Natural killer cell (primary cell): ENCODE measurements around the gene NUP214. TPM values are rescaled to one million over a fixed set of nuclear protein-coding genes. Genes with fewer than 3 reads are reported as not detected.
A peak's percentile ranks its signal among the peaks of the same experiment; 100 is the strongest.

Experiments used
- ATAC-seq, 3 donors: fragments of 150-1000 bp in 2 of 3; fragments of 200-7000 bp in 1 of 3; cut with Tn5 transposase; 1 replicate in 1 of 3; 2 replicates in 2 of 3; pipeline ENCODE4 v1.10.0; 2021; ENCODE audit warnings: mild to moderate bottlenecking in 2 of 3, moderate library complexity in 2 of 3
- DNase-seq, 2 donors: peaks; one replicate each; pipeline versions ENCODE4 v3.0.0 to v3.0.0-alpha.2; 2013 to 2021; ENCODE audit warnings: mixed read lengths in 1 of 2
- H3K27ac ChIP-seq: one replicate; pipeline ENCODE4 v1.5.1; 2013; ENCODE audit warnings: mild to moderate bottlenecking, low read length
- H3K27me3 ChIP-seq: one replicate; pipeline ENCODE4 v1.6.1; 2013; ENCODE audit warnings: low read length; ENCODE audit not compliant: control insufficient read depth, insufficient read depth
- H3K36me3 ChIP-seq: one replicate; pipeline ENCODE4 v1.6.1; 2013; ENCODE audit warnings: low read length; ENCODE audit not compliant: control insufficient read depth, insufficient read depth
- H3K4me1 ChIP-seq: one replicate; pipeline ENCODE4 v1.6.1; 2013; ENCODE audit warnings: low read length; ENCODE audit not compliant: control insufficient read depth, insufficient read depth
- H3K4me3 ChIP-seq: one replicate; pipeline ENCODE4 v1.5.1; 2013; ENCODE audit warnings: low read length
- H3K9me3 ChIP-seq: one replicate; pipeline ENCODE4 v1.6.1; 2013; ENCODE audit warnings: low read length; ENCODE audit not compliant: control insufficient read depth, insufficient read depth
- H3K27ac Mint-ChIP-seq, 2 donors: one replicate each; pipeline ENCODE4 v1.8.0; 2022; ENCODE audit warnings: mild to moderate bottlenecking in 2 of 2, mixed read lengths in 2 of 2, moderate library complexity in 1 of 2
- H3K27me3 Mint-ChIP-seq, 2 donors: one replicate each; pipeline ENCODE4 v1.8.0; 2022; ENCODE audit warnings: low read depth in 2 of 2, mixed read lengths in 2 of 2
- H3K36me3 Mint-ChIP-seq: one replicate; pipeline ENCODE4 v1.8.0; 2022; ENCODE audit warnings: mixed read lengths
- H3K4me1 Mint-ChIP-seq, 2 donors: one replicate each; pipeline ENCODE4 v1.8.0; 2022; ENCODE audit warnings: mixed read lengths in 2 of 2
- H3K4me3 Mint-ChIP-seq: one replicate; pipeline ENCODE4 v1.8.0; 2022; ENCODE audit warnings: mild to moderate bottlenecking, moderate library complexity, mixed read lengths
- H3K9me3 Mint-ChIP-seq, 2 donors: one replicate each; pipeline ENCODE4 v1.8.0; 2022; ENCODE audit warnings: mixed read lengths in 2 of 2
- WGBS: methylation state at CpG from one replicate; pipeline ENCODE4 v1.1.7; 2013; ENCODE audit warnings: missing lambda C conversion rate; ENCODE audit not compliant: insufficient coverage; 5-methylcytosine and 5-hydroxymethylcytosine counted together
- intact Hi-C: fragments of 100-400 bp; cut with micrococcal nuclease; formaldehyde crosslinking; loops from one replicate; pipeline ENCODE4 v1.14.2; 2022
- total RNA-seq, 4 donors: library from RNA; stranded (reverse); fragments of 120-200 nt in 1 of 4; gene quantifications; one replicate each; pipeline versions ENCODE4 v1.2.3 to v1.2.4, GENCODE V29; 2013 to 2022
- TF ChIP-seq, protein P1 (sequence below): fragments of 200-600 bp; IDR thresholded peaks from one replicate; pipeline ENCODE4 v1.8.0; 2022; ENCODE audit warnings: antibody characterized with exemption

NUP214 gene
- total RNA-seq = 100 to 1,000 TPM; 125 to 133 (median 132) TPM
- total RNA-seq (2013) = 48.8 TPM

DNA sequence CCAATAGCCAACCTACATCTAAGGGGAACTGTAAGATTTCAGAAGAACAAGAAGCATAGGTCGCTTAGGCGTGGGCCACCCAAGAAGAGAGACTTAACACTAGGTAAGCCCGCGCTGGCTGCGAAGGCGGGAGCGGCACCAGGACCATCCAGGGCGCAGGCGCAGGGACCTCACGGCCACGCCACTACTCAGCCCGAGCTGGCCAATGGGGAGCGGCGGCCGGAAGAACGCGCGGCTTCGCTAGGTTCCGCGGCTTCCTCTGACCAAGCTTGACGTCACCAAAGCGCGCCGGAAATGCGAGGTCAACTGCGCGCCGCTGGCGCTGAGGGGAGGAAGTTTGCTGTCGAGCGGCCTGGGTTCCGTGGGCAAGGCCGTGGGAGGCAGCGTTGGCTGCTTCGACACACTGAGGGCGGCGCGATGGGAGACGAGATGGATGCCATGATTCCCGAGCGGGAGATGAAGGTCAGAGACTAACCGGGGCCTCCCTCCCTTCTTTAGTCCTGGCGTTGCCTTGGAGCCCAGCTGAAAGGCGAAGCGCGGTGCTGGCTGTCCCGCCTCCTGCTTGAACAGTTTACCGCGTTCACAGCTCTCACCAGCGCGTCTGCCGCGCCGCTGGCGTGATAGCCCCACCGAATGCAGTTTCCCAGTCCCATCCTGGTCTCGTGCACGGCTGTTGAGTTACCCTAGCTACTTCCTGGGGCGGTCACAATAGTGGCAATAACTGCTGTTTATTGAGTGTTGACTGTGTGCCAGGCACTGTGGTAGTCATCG lies at the start of gene NUP214:
NUP214 (plus strand) TSS at position 299 of the 771 bp plus-strand sequence; CDS start at position 418, 119 bp downstream.
- Histone ChIP-seq H3K27ac (peak within 1 kb of the TSS; percentile 82), H3K4me1 (peaks cover 19% of the 10 kb centered on the region), H3K9me3 (no peaks in the 10 kb centered on the region), H3K27me3 (no peaks in the 10 kb centered on the region), H3K36me3 (peaks cover 29% of the 10 kb centered on the region), H3K4me3 (peak within 1 kb of the TSS; percentile 71)
- ATAC-seq (peak; percentile 96 to 98 (median 97)), DNase-seq (peak; percentile 100)
- no peaks in the 10 kb centered on the region for H3K9me3 Mint-ChIP-seq
- H3K27ac Mint-ChIP-seq = peak within 1 kb of the TSS; percentile 95 to 97
- peaks cover 17% of the 10 kb centered on the region in 2 donors for H3K4me1 Mint-ChIP-seq
- H3K36me3 Mint-ChIP-seq = peaks cover 11% of the 10 kb centered on the region
- peaks cover 0 to 3% of the 10 kb centered on the region in 2 donors for H3K27me3 Mint-ChIP-seq
- TF ChIP-seq, protein P1, sequence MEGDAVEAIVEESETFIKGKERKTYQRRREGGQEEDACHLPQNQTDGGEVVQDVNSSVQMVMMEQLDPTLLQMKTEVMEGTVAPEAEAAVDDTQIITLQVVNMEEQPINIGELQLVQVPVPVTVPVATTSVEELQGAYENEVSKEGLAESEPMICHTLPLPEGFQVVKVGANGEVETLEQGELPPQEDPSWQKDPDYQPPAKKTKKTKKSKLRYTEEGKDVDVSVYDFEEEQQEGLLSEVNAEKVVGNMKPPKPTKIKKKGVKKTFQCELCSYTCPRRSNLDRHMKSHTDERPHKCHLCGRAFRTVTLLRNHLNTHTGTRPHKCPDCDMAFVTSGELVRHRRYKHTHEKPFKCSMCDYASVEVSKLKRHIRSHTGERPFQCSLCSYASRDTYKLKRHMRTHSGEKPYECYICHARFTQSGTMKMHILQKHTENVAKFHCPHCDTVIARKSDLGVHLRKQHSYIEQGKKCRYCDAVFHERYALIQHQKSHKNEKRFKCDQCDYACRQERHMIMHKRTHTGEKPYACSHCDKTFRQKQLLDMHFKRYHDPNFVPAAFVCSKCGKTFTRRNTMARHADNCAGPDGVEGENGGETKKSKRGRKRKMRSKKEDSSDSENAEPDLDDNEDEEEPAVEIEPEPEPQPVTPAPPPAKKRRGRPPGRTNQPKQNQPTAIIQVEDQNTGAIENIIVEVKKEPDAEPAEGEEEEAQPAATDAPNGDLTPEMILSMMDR = no peak
- intact Hi-C loops = no loop called here
- H3K4me3 Mint-ChIP-seq = peak within 1 kb of the TSS; percentile 99
- WGBS = under 1% methylated on average over 61 of the region's 61 CpGs

GRCh38 chr9:131076347-131077195 lies 48.8 kb upstream of the NUP214 start:
- intact Hi-C loops = no loop called here
- Histone ChIP-seq H3K4me1 (no peaks in the 10 kb centered on the region), H3K27ac (no peak overlapping the region), H3K9me3 (no peaks in the 10 kb centered on the region), H3K36me3 (no peaks in the 10 kb centered on the region), H3K4me3 (no peak overlapping the region), H3K27me3 (no peaks in the 10 kb centered on the region)
- ATAC-seq (no peak), DNase-seq (no peak)
- no peak overlapping the region for H3K27ac Mint-ChIP-seq
- no peaks in the 10 kb centered on the region for H3K36me3 Mint-ChIP-seq
- no peaks in the 10 kb centered on the region for H3K27me3 Mint-ChIP-seq
- TF ChIP-seq, protein P1 = no peak
- H3K9me3 Mint-ChIP-seq = no peaks in the 10 kb centered on the region
- whole genome bisulfite sequencing = 85% methylated on average over 15 of the region's 15 CpGs
- no peak overlapping the region for H3K4me3 Mint-ChIP-seq
- H3K4me1 Mint-ChIP-seq = no peaks in the 10 kb centered on the region

DNA sequence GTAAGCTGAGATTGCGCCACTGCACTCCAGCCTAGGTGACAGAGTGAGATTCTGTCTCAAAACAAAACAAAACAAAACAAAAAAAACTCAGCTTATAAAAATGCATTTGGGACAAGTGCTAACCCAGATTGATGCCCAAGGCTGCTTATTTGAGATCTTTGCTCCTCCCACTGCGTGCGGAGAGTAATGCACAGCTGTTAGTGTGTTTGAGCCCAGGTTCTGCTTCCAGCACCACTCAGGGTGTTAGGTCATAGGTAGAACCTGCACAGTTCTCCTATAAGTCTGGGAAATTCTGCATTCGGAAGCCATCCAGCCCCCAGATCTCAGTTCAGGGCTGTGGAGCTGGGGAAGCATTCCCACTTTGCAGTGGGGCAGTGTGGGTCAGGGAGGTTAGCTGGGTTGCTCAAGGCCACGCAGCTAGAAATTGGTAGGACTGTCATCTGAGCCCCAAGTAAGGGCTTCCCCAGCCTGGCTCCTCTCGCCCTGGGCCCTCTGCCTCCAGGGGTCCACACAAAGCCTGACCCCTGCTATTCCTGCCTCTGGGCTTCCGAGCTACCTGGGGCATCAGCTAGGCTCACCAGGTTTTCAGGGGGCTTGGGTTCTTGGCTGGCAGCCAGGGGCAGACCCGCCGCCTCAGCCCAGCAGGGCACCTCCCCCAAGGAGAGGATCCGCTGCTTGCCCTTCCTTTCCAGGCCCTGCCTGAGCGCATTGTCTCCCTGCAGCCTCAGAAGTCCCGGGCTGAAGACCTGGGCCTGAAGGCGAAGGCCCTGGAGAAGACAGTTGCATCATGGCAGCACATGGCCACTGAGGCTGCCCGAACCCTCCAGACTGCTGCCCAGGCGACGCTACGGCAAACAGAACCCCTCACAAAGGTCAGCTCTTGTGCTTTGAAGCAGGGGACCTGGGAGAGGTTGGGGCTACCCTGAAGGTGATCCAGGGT lies 46.7 kb upstream of the NUP214 start:
- ATAC-seq (no peak), DNase-seq (no peak)
- TF ChIP-seq, protein P1 = no peak
- Mint-ChIP-seq H3K36me3 (no peaks in the 10 kb centered on the region), H3K4me1 (no peaks in the 10 kb centered on the region), H3K27ac (no peak overlapping the region), H3K4me3 (no peak overlapping the region), H3K27me3 (no peaks in the 10 kb centered on the region), H3K9me3 (no peaks in the 10 kb centered on the region)
- intact Hi-C loops = no loop called here
- no peaks in the 10 kb centered on the region for H3K9me3 ChIP-seq
- no peaks in the 10 kb centered on the region for H3K36me3 ChIP-seq
- no peak overlapping the region for H3K27ac ChIP-seq
- no peaks in the 10 kb centered on the region for H3K27me3 ChIP-seq
- H3K4me3 ChIP-seq = no peak overlapping the region
- 93% methylated on average over 17 of the region's 17 CpGs for WGBS
- H3K4me1 ChIP-seq = no peaks in the 10 kb centered on the region
